GM23248 (cell line): ENCODE measurements around the gene MCU.

Experiments used
- EZH2 ChIP-seq: fragments of 200-600 bp; sonication (generic); IDR thresholded peaks from 2 replicates; pipeline ENCODE4 v1.6.1; 2018; ENCODE audit warnings: antibody characterized with exemption, mild to moderate bottlenecking; ENCODE audit not compliant: insufficient read depth, poor library complexity, severe bottlenecking
- EZH2phosphoT487 ChIP-seq: fragments of 200-600 bp; sonication (generic); IDR thresholded peaks from 2 replicates; pipeline ENCODE4 v1.6.1; 2018; ENCODE audit warnings: antibody characterized with exemption, moderate library complexity, mild to moderate bottlenecking, low read depth; ENCODE audit not compliant: insufficient read depth

- no peak for TF ChIP-seq EZH2
- no peak for TF ChIP-seq EZH2phosphoT487
Measured at GRCh38 chr10:72819053-72819452, 127.1 kb downstream of the MCU start.
